Activated CD4-positive, alpha-beta T cell treated with anti-CD3 and anti-CD28 coated beads, Interleukin-10, Interleukin-2, amounts not matched to agents 100 ng/mL and 50 ng/mL, durations not matched to agents 16 hours and 8 hours (primary cell): ENCODE results near the gene ORC1.

ENCODE experiments used
- DNase-seq: peaks from one replicate; pipeline ENCODE4 v3.0.0-alpha.2; 2020

Gene ORC1

DNA sequence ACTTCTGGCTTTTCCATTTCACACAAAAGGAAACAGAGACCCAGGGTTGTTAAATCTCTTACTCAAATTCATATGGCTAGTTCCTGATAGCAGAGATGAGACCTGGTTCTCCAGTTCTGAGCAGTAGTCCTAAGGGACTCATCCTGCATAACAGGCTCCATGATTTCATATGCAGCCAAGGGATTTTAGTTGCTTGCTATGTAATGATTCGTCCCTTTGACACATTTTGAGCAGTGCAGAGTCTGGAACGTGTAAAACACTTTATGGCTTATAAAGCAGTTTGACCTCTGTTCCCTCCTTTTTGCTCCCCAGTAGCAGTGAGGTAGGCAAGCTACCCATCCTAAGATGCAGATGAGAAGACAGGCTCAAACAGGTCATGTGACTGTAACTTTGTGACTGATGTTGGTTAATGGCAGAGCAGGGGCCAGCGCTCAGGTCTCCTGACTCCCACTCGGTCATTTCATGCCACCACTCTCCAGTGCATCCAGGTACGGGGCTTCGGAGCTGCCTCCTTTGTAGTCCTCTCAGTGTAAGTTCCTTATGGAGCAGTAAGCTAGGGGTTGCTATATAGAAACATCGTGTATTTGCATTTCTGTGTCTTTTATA lies 62.5 kb downstream of the ORC1 start:
- no peak for DNase-seq

DNA sequence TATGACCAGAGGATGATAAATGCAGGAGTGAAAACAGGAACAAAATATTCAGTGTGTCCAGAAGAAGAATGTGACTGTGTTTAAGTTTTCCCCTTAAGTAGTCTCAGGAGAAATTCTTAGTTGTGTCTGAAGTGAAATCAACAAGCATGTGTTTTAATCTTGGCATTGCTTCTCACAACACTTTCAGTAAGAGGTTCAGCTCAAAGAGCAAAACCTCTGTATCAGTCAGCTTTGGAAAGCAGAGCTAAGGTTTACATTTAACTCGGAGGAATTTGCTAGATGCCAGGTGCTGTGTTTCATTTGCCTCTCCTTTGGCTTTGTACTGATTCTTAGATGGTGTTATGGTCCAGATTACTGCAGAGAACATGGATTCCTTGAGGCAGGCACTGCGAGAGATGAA lies 66.8 kb downstream of the ORC1 start:
- DNase-seq, result no peak

DNA sequence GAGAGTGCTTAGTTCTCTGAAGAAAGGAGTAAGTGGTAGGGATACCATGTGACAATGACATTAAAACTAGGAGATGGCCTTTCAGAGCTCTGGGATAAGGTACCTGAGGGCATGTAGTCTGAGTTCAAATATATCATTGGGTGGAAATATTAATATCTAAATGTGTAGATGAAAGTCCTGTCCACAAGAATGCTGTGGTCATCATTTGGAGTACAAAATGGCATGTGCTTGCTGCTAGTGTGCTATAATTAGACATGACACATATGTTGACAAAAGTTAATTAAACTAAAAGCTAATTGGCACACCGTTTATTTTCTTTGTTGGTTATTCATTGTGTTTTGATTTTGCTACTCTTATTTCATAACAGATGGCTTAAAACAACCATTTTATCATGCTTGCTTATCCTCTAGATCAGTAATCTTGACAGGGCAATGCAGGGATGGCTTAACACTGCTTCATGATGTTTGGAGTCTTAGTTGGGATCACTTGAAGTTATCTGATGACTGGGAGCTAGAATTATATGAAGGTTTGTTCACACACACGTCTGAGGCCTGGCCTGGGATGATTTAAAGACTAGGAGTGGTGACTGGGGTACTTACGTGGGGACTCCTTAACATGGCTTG lies 69.2 kb downstream of the ORC1 start:
- no peak for DNase-seq

DNA sequence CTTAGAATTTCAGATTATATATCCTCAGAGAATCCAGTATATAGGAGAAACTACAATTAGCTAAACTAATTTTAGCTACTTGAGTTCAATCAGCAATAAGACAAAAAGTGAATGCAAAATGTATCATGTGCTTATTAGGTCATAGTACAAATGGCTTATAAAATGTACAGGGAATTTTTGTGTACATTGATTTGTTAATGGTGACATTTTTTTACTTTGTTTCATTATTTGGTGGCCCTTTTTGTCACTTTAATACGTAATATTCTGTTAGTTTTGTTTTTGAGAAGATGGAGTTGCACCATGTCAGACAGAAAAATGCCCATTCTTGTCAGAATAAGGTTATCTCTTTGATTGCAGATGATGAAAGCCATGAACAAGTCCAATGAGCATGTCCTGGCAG lies 71.8 kb downstream of the ORC1 start:
- no peak for DNase-seq

DNA sequence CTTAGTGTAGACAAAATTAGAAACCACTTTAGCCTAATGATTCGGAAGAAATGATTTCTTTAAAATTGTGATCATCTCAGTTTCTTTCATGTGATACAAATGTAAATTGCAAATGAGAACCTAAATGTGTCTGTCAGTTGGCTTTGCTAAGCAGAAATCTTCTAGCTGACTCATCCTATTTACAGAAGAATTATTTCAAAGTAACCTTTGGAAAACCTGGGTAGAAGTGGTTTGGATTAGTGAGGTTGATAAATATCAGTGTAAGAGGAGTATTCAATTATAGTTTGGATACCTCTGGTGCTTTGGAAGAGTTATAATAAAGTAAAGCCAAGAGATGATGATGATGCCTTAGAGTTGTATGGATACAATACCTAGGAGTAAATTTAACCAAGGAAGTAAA lies 75.6 kb downstream of the ORC1 start:
- no peak for DNase-seq

DNA sequence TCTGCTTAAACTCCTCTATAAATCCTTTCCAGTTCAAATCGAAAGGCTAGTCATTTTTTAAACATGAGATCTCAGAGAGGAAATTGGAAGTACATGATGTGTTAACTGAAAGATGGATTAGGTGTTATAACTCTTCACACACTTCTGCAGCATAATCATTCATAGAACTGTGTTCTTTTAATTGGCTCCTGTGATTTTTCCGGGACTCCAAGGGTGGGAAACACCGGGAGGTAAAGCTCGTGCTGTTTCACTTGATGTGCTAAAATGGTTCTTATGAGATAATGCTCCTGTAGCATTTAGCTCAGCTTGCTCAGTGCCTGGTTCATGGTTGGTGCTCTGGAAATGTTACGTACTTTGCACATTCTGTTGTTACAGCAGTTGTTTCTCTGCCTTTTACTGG lies 78.4 kb downstream of the ORC1 start:
- DNase-seq, result no peak

DNA sequence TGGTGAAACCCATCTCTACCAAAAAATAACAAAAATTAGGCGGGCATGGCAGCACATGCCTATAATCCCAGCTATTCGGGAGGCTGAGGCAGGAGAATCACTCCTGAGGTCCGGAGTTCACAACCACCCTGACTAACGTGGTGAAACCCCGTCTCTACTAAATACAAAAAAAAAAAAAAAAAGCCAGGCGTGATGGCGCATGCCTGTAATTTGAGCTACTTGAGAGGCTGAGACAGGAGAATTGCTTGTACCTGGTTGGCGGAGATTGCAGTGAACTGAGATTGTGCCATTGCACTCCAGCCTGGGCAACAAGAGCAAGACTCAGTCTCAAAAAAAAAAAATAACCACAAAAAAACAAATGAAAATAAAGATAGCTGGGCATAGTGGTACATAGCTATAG lies 80.5 kb downstream of the ORC1 start:
- no peak for DNase-seq
